Left ventricle myocardium inferior (tissue), 1 donor: ENCODE results near the gene CNDP1. TPM values are rescaled to one million over a fixed set of nuclear protein-coding genes. Genes with fewer than 3 reads are reported as not detected.

Experiments used
- DNase-seq: peaks from one replicate; pipeline ENCODE4 v3.0.0-alpha.2; 2020
- H3K27ac ChIP-seq: fragments of 200-600 bp; replicated peaks from 2 replicates; pipeline ENCODE4 v1.8.0; 2021
- H3K27me3 ChIP-seq: fragments of 200-600 bp; 2 replicates; pipeline ENCODE4 v1.8.0; 2021; ENCODE audit warnings: low read depth
- H3K36me3 ChIP-seq: fragments of 200-600 bp; 2 replicates; pipeline ENCODE4 v1.8.0; 2021
- H3K4me1 ChIP-seq: fragments of 200-600 bp; 2 replicates; pipeline ENCODE4 v1.8.0; 2021
- H3K4me3 ChIP-seq: fragments of 200-600 bp; 2 replicates; pipeline ENCODE4 v1.8.0; 2021; ENCODE audit warnings: mild to moderate bottlenecking, moderate library complexity
- H3K9me3 ChIP-seq: fragments of 200-600 bp; replicated peaks from 2 replicates; pipeline ENCODE4 v1.8.0; 2021
- intact Hi-C: fragments of 100-400 bp; cut with micrococcal nuclease; formaldehyde crosslinking; loops from one replicate; pipeline ENCODE4 v1.11.0; 2022
- total RNA-seq: library from RNA; stranded (reverse); fragmentation: NEBNext Ultra II Directional; extraction: Animal tissue kit (Norgen Biotek cat#: 25700); gene quantifications from one replicate; pipeline ENCODE4 v1.2.1, GENCODE V29; 2021
- TF ChIP-seq, protein P1 (sequence below): fragments of 200-600 bp; IDR thresholded peaks from 2 replicates; pipeline ENCODE4 v1.8.0; 2021; ENCODE audit warnings: antibody characterized with exemption, mild to moderate bottlenecking, borderline replicate concordance
- donor health status: DM: no; HTN: yes; CAD: no; lungs with severe emphysema.

CNDP1 gene
- total RNA-seq, 1 donor from 2014 or later, result not detected

DNA sequence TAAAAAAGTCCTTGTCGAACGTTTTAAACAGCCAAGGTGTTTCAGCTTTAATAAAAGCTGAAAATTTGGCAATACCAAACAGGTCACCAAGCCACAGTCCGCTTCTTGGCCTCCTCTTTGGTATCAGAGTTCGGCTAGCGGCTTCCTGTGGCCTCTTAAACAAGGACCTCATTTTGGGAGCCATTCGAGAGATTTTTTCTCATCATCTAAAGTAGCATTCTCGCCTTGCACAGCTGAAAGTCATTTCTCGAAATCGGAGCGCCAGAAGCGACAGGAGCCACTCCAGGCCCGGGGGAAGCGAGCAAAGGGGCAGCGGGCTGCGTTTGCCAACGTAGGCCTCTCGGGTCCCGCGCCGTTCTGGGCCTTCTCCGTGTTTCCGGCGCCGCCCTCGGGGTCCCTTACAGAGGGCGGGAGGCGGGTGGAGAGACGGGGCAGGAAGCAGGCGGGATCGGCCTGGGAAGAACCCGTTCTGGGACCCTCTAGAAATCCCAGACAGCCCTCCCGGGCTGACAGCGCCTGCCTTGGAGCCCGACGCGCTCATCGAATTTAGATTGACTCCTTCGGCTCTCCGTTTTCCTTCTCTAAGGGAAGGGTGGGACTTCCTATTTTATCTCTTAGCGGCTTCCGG lies 62.8 kb downstream of the CNDP1 start:
- TF ChIP-seq, protein P1, sequence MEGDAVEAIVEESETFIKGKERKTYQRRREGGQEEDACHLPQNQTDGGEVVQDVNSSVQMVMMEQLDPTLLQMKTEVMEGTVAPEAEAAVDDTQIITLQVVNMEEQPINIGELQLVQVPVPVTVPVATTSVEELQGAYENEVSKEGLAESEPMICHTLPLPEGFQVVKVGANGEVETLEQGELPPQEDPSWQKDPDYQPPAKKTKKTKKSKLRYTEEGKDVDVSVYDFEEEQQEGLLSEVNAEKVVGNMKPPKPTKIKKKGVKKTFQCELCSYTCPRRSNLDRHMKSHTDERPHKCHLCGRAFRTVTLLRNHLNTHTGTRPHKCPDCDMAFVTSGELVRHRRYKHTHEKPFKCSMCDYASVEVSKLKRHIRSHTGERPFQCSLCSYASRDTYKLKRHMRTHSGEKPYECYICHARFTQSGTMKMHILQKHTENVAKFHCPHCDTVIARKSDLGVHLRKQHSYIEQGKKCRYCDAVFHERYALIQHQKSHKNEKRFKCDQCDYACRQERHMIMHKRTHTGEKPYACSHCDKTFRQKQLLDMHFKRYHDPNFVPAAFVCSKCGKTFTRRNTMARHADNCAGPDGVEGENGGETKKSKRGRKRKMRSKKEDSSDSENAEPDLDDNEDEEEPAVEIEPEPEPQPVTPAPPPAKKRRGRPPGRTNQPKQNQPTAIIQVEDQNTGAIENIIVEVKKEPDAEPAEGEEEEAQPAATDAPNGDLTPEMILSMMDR, result no peak
- DNase-seq, result peak; percentile 76
- H3K4me3 ChIP-seq, result peak overlapping the region; percentile 89
- peaks cover 55% of the 10 kb centered on the region for H3K4me1 ChIP-seq
- intact Hi-C loops, result no loop called here
- H3K27ac ChIP-seq, result peak overlapping the region; percentile 99
- no peaks in the 10 kb centered on the region for H3K27me3 ChIP-seq
- peaks cover 28% of the 10 kb centered on the region for H3K36me3 ChIP-seq
- no peaks in the 10 kb centered on the region for H3K9me3 ChIP-seq

DNA sequence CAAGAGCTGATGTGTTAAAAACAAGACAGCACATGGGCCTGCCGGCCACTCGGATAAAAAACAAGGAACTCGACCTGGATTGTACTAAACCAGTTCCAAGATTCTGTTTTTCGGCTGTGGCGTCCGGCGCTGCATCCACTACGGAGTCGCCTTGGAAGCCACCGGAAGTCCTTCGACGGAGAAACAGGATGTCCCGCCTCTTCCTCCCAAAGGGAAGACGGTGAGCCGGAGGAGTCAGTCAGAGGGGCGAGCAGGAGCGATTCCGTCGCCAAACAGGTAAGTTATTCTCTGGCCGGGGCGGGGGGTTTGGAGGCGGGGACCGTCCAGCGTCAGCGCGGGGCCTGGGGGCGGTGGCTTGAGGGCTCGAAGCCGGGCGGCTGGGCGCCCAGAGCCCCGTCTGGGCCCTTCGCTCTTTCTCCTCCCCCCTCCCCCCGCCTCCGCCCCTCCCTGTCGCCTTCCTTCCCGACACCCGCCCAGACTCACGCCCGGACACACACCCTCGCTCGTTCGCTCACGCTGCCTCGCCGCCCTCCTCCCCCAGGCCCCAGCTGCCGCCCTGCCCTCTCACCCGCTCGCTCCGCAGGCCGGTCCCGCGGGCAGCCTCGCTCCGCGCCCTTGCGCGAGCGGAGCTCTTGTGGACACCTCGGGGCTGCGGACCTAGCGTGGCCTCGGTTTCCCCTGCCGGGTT lies 63.5 kb downstream of the CNDP1 start, which contains the start of gene ZNF407:
TSS of gene ZNF407 (plus strand) at position 209 of the 688 bp plus-strand sequence. CDS start 33,150 bp downstream, outside the sequence.
- Histone ChIP-seq H3K27ac (peak within 1 kb of the TSS; percentile 99), H3K27me3 (no peaks in the 10 kb centered on the region), H3K9me3 (no peaks in the 10 kb centered on the region), H3K4me3 (peak within 1 kb of the TSS; percentile 89), H3K4me1 (peaks cover 55% of the 10 kb centered on the region), H3K36me3 (peaks cover 22% of the 10 kb centered on the region)
- peak; percentile 87 for DNase-seq
- TF ChIP-seq, protein P1, result no peak
- intact Hi-C loops, result no loop called here

- Histone ChIP-seq H3K4me3 (peak overlapping the region; percentile 89), H3K36me3 (peaks cover 15% of the 10 kb centered on the region), H3K9me3 (no peaks in the 10 kb centered on the region), H3K4me1 (peaks cover 55% of the 10 kb centered on the region), H3K27ac (peak overlapping the region; percentile 99), H3K27me3 (no peaks in the 10 kb centered on the region)
- TF ChIP-seq, protein P1, result peak; percentile 25
- intact Hi-C loops, result no loop called here
- DNase-seq, result peak; percentile 59
These were observed 64.2 kb downstream of the CNDP1 start for GRCh38 chr18:74598350-74599001.

DNA sequence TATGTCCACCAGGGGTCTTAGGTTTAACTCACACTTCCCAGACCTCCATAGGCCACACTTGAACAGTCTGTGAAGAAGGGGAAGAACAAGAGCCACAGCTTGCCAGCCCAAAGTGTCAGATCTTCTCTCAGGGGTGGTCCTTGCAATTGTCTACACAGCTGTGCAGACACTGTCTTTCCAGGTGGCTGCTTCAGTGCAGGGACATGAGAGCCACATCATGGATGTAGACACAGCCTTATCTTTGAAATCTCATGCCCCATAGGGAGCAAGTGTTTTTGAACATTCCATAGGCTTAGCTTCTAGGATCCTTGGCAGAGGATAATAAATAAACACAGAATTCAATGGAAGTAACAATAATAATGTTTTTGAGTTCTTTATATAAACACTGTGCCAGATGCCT lies 70.1 kb downstream of the CNDP1 start:
- H3K9me3 ChIP-seq, result no peaks in the 10 kb centered on the region
- DNase-seq, result no peak
- H3K4me3 ChIP-seq, result no peak overlapping the region
- no peaks in the 10 kb centered on the region for H3K27me3 ChIP-seq
- TF ChIP-seq, protein P1, result no peak
- no peak overlapping the region for H3K27ac ChIP-seq
- intact Hi-C loops, result no loop called here
- no peaks in the 10 kb centered on the region for H3K36me3 ChIP-seq
- H3K4me1 ChIP-seq, result peaks cover 24% of the 10 kb centered on the region

- TF ChIP-seq, protein P1, result no peak
- H3K9me3 ChIP-seq, result no peaks in the 10 kb centered on the region
- no peak for DNase-seq
- peaks cover 20% of the 10 kb centered on the region for H3K4me1 ChIP-seq
- no peak overlapping the region for H3K4me3 ChIP-seq
- H3K36me3 ChIP-seq, result no peaks in the 10 kb centered on the region
- no peak overlapping the region for H3K27ac ChIP-seq
- no peaks in the 10 kb centered on the region for H3K27me3 ChIP-seq
- intact Hi-C loops, result no loop called here
These were observed 70.5 kb downstream of the CNDP1 start for GRCh38 chr18:74604774-74605173.
